Tibial nerve (tissue), 4 donors: Measurements from ENCODE around the gene SHISA7. TPM values are rescaled to one million over a fixed set of nuclear protein-coding genes. Genes with fewer than 3 reads are reported as not detected.

Experiments
- DNase-seq, 2 donors: peaks; one replicate each; pipeline ENCODE4 v3.0.0-alpha.2; 2019; ENCODE audit warnings: low spot score in 2 of 2
- H3K27ac ChIP-seq, 4 donors: fragments of 200-600 bp; sonication (generic) in 3 of 4; one replicate each; pipeline ENCODE4 v1.5.1; 2017 to 2019; ENCODE audit warnings: mild to moderate bottlenecking in 1 of 4
- H3K27me3 ChIP-seq, 2 donors: fragments of 200-600 bp; sonication (generic) in 1 of 2; one replicate each; pipeline versions ENCODE4 v1.5.1 to v1.6.0; 2017 to 2019
- H3K36me3 ChIP-seq, 3 donors: fragments of 200-600 bp; sonication (generic); one replicate each; pipeline ENCODE4 v1.5.1; 2018 to 2019
- H3K4me1 ChIP-seq, 4 donors: fragments of 200-600 bp; sonication (generic) in 3 of 4; one replicate each; pipeline ENCODE4 v1.5.1; 2017 to 2019
- H3K4me3 ChIP-seq, 4 donors: fragments of 200-600 bp; sonication (generic) in 3 of 4; one replicate each; pipeline ENCODE4 v1.5.1; 2017 to 2019; ENCODE audit warnings: mild to moderate bottlenecking in 1 of 4, moderate library complexity in 1 of 4
- H3K9me3 ChIP-seq, 4 donors: fragments of 200-600 bp; sonication (generic) in 3 of 4; one replicate each; pipeline ENCODE4 v1.5.1; 2017 to 2019
- EP300 ChIP-seq, 2 donors: sonication (generic); formaldehyde crosslinking; IDR thresholded peaks; one replicate each; pipeline ENCODE4 v1.6.1; 2017; ENCODE audit warnings: antibody characterized with exemption in 2 of 2, mild to moderate bottlenecking in 1 of 2
- POLR2A ChIP-seq, 2 donors: fragments of 450-650 bp; IDR thresholded peaks; one replicate each; pipeline ENCODE4 v1.6.1; 2017; ENCODE audit warnings: antibody characterized with exemption in 2 of 2, mild to moderate bottlenecking in 2 of 2, moderate library complexity in 2 of 2
- WGBS, 2 donors: methylation state at CpG; one replicate each; pipeline ENCODE4 v1.1.5; 2018; 5-methylcytosine and 5-hydroxymethylcytosine counted together
- total RNA-seq, 4 donors: library from RNA; depleted of rRNA; stranded (reverse); fragments of >200 nt; gene quantifications; one replicate each; pipeline ENCODE4 v1.1.0, GENCODE V29; 2016
- TF ChIP-seq, protein P1 (sequence below), 5 experiments: fragments of 200-600 bp in 3 of 5; fragments of 450-650 bp in 2 of 5; sonication (generic) in 3 of 5; IDR thresholded peaks; one replicate each; pipeline ENCODE4 v1.5.1; 2016 to 2019; ENCODE audit warnings: antibody characterized with exemption in 5 of 5, mild to moderate bottlenecking in 3 of 5, moderate library complexity in 2 of 5

SHISA7 gene
- total RNA-seq, 4 donors from 2014 or later, result 0.42 to 4.1 (median 2.0) TPM

DNA sequence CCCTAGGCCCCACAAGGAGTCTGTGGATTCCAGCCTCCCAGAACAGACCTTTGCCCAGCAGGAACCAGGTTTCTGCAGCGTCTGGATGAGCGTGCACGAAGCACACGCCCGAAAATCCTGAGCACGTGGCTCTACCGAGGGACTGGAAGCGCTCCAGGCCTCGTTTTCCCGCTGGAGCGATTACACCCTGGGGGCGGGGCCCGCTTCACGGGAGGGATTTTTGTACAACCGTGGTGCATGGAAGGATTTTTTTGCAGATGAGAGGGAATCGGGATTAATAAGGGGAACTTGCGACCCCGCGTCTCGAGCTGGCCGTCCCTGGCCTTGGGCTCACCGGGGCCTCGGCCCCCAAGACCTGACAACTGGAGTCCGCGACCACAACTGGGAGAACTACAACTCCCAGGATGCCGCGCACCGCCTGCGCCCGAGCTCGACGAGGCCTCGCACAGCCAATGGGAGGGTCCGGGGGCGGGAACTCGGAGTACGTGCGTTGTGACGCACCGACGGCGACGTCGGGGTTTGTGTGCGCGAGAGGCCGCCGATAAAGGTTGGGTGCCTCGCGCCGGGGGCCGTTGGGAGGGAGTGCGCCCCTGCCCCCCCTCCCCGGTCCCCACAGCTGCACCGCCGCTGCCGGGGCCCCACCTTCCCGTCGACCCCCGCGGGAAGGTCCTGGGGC is 33.1 kb upstream of the SHISA7 start, which contains the start of gene ZNF628:
Gene ZNF628, plus strand, starts transcription at position 518 of the 676 bp plus-strand sequence. CDS start 3,294 bp downstream, outside the sequence.
- Histone ChIP-seq H3K27ac (peak within 1 kb of the TSS; percentile 90 to 99 (median 98)), H3K4me3 (peak within 1 kb of the TSS; percentile 39 to 79 (median 60)), H3K9me3 (no peaks in the 10 kb centered on the region), H3K4me1 (peaks cover 0 to 55% (median 37%) of the 10 kb centered on the region in 4 donors), H3K36me3 (peaks cover 0 to 5% (median 0%) of the 10 kb centered on the region in 3 donors), H3K27me3 (no peaks in the 10 kb centered on the region)
- 1 to 2% methylated on average over 28 to 41 of the region's 61 CpGs for WGBS, 2 donors
- DNase-seq, result peak; percentile 96 to 98
- TF ChIP-seq EP300 (IDR thresholded peaks at IDR 0.05), result peak; percentile 79 to 84
- TF ChIP-seq, protein P1, sequence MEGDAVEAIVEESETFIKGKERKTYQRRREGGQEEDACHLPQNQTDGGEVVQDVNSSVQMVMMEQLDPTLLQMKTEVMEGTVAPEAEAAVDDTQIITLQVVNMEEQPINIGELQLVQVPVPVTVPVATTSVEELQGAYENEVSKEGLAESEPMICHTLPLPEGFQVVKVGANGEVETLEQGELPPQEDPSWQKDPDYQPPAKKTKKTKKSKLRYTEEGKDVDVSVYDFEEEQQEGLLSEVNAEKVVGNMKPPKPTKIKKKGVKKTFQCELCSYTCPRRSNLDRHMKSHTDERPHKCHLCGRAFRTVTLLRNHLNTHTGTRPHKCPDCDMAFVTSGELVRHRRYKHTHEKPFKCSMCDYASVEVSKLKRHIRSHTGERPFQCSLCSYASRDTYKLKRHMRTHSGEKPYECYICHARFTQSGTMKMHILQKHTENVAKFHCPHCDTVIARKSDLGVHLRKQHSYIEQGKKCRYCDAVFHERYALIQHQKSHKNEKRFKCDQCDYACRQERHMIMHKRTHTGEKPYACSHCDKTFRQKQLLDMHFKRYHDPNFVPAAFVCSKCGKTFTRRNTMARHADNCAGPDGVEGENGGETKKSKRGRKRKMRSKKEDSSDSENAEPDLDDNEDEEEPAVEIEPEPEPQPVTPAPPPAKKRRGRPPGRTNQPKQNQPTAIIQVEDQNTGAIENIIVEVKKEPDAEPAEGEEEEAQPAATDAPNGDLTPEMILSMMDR (IDR thresholded peaks at IDR 0.05), result peak in 2 of 5 experiments; percentile 17 to 27
- TF ChIP-seq POLR2A (IDR thresholded peaks at IDR 0.05), result peak; percentile 73 to 76

DNA sequence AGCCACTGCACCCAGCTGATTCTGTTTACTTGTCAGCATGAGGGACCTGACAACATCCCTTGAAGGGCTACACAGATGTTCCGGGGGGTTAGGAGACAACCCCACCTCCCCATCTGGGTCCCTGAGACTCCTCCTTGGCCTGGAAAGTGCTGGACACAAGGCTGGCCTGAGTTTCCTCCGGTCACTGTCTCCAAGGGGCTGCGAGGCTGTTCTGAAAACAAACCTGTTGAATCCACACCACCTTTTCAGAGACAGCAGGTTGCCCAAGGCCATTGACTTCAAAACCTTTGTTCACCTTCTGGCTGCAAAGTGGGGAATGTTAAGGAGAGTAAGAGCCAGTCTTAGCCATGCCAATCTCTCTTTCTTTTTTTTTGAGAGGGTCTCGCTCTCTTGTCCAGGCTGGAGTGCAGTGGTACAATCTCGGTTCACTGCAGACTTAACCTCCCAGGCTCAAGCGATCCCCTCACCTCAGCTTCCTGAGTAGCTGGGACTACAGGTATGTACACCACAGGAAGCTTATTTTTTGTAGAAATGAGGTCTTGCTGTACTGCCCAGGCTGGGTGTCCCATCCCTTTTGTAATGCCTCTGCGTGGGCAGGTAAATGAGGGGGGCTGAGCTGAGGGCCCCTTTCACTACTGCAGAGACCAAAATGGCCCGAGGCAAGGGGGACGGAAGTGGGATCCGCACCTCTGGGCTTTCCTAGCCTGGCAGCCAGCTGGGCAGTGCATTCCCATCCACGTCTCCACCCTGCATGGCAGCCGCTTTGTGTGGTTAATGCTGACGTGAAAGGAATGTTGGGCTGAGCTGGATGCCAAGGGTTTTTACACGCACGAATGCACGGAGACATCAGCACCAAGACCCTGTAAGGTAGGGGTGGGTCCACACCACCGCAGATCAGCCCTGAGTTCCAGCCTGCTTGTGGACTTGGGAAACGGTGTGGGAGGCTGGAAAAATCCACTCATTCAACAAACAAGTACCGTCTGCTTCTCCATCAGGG is 31.5 kb upstream of the SHISA7 start:
- no peak for TF ChIP-seq EP300 (IDR thresholded peaks at IDR 0.05)
- TF ChIP-seq POLR2A (IDR thresholded peaks at IDR 0.05), result no peak
- TF ChIP-seq, protein P1 (IDR thresholded peaks at IDR 0.05), result no peak
- no peaks in the 10 kb centered on the region for H3K27me3 ChIP-seq
- H3K4me3 ChIP-seq, result no peak overlapping the region
- no peaks in the 10 kb centered on the region for H3K9me3 ChIP-seq
- H3K4me1 ChIP-seq, result peaks cover 0 to 55% (median 37%) of the 10 kb centered on the region in 4 donors
- DNase-seq, result no peak
- peak overlapping the region; percentile 2 to 99 (median 77) for H3K27ac ChIP-seq
- no peaks in the 10 kb centered on the region for H3K36me3 ChIP-seq
- WGBS, 2 donors, result 71 to 78% methylated on average over 19 of the region's 19 CpGs

DNA sequence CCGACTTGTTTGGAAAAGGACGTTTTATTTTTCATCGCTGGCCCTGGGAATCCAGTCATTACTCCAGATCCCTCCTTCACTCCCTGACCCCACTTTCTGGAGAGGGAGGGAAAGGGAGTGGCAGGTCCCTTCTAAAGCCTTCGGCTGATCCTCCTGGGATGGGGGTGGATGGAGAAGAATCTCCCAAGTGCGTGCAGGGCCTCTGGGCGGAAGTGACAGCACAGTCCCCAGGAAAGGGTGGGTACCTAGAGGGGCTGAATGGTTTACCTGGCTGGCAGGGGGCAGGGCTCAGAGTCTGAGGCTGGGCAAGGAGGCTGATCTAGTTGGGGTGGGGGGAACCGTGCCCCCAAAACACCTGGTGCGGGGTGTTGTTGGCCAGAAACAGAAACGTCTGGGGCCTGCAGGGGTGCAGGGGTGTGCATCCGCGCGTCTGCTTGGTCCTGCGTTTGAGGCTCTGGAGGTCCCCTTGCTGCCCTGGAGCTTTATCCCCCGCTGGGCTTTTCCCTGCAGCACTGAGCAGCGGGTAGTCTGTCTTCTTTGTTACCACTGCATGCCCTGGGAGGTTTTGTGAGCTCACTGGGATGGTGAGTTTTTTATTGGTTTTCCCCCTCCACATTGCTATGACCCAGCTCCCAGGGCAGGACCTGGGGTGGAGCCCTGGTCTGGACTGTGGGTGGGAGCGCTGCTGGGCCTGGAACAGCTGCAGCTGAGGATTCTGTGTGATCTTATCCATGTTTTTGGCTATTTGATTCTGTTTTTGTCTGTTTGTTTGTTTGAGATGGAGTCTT is 30.3 kb upstream of the SHISA7 start:
- Histone ChIP-seq H3K27me3 (no peaks in the 10 kb centered on the region), H3K9me3 (no peaks in the 10 kb centered on the region), H3K4me3 (peak overlapping the region in 1 of 4 donors; percentile 12), H3K27ac (peak overlapping the region; percentile 2 to 97 (median 68)), H3K4me1 (peaks cover 0 to 51% (median 37%) of the 10 kb centered on the region in 4 donors), H3K36me3 (no peaks in the 10 kb centered on the region)
- DNase-seq, result no peak
- WGBS, 2 donors, result 33 to 36% methylated on average over 16 of the region's 16 CpGs
- TF ChIP-seq EP300 (IDR thresholded peaks at IDR 0.05) (no peak), POLR2A (IDR thresholded peaks at IDR 0.05) (no peak)
- TF ChIP-seq, protein P1 (IDR thresholded peaks at IDR 0.05), result no peak

DNA sequence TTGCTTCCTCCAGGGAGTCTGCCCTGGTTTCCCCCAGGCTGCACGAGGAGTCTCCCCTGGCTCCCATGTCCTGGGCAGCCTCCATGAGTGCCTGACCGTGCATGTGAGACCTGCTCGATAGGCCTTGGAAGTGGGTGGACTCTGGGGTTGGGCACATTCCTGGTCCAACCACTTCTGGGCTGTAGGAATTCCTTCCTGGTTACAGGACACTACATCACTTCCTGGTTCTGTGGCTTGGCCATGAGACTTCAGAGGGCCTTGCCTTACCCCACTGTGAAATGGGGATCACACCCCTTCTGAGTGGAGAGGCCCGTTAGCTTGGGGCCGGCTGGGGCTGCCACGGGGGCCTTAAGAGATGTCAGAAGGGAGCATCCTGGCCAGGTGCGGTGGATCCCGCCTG is 29.4 kb upstream of the SHISA7 start:
- H3K4me3 ChIP-seq, result no peak overlapping the region
- H3K36me3 ChIP-seq, result no peaks in the 10 kb centered on the region
- 65 to 67% methylated on average over 8 of the region's 8 CpGs for WGBS, 2 donors
- H3K4me1 ChIP-seq, result peaks cover 0 to 49% (median 30%) of the 10 kb centered on the region in 4 donors
- TF ChIP-seq EP300 (IDR thresholded peaks at IDR 0.05) (no peak), POLR2A (IDR thresholded peaks at IDR 0.05) (no peak)
- TF ChIP-seq, protein P1 (IDR thresholded peaks at IDR 0.05), result no peak
- H3K27me3 ChIP-seq, result no peaks in the 10 kb centered on the region
- no peaks in the 10 kb centered on the region for H3K9me3 ChIP-seq
- peak overlapping the region in 2 of 4 donors; percentile 80 to 97 for H3K27ac ChIP-seq
- DNase-seq, result no peak
